COLO668 (cell line): ENCODE data around the gene CDH22.

Experiments
- DNase-seq: peaks from one replicate; lab custom pipeline; 2025; ENCODE audit not compliant: unreplicated experiment; lab: John Stamatoyannopoulos, UW

Gene CDH22

GRCh38 chr20:46272389-46273047, 35.8 kb downstream of the CDH22 start:
- no peak for DNase-seq

DNA sequence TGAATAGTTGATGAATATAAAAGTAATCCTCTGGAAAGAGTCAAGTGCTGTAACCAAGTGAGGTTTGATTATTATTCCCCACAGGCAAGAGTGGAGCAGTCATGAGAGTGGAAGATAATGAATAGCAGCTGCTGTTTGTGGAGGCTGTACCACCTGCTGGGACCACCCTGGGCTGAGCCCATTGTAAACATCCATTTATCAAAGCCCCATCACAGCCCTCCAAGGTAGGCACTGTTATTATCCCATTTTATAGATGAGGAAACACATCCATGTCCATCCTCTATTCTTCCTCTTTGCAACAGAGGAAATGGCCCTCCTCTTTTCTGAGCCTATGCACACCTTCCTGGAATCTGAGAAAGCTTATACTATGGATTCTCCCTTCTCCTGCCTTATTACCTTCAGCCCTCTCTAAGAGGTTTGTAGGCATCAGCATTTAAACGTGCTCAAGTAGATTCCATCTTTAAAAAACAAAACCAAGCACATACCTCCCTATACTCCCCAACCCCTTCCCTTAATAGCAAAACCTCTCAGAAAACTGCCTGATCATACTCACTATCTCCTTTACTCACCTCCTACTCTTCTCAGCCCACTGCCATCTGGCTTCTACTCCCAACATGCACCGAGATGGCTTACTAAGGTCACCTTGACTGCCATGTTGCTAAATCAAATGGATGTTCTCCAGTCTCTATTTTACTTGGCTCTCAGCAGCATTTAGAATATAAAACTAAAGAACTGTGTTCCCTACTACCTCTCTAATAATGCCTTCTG, 37.1 kb downstream of the CDH22 start:
- peak; percentile 15 for DNase-seq

DNA sequence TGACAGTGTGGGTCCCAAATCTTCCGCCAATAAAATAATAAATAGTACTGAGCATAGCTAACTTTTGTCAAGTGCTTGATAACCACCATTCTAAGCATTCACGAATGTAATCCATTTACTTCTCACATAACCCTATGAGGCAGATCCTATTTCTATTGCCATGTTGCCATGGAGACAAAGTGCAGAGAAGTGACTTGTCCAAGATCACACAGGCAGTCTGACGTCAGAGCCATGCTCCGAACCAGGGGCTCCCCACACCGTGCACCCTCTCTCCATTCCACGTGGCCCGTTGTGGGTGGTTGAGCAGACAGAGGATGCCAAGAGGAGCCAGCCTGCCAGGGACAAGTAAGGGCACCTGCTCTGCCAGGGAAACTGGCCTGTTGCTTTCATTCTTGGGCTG, 38.9 kb downstream of the CDH22 start:
- no peak for DNase-seq

GRCh38 chr20:46268662-46269061, 39.6 kb downstream of the CDH22 start:
- DNase-seq, result no peak

DNA sequence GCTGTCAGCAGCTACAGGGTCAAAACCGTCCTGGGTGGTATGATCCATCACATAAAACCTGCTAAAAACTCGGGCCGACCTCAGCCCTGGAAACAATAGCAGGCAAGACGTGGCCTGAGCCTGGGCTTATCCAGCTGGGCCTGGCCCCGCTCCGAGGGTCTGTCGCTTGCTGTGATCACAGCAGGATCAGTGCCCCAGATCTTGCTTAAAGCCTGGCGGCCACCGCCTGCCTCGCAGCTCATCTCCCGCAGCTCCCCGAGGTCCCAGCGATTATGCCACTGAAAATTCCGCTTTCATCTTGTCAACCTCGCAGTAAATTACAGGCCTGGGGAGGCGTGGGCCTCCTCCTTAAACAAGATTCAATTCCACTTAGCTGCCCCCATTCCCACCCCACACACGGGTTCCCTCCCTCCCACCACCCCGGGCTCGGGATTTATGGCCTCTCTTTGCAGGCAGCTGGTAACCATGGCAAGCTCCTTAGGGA, 40.1 kb downstream of the CDH22 start:
- no peak for DNase-seq

DNA sequence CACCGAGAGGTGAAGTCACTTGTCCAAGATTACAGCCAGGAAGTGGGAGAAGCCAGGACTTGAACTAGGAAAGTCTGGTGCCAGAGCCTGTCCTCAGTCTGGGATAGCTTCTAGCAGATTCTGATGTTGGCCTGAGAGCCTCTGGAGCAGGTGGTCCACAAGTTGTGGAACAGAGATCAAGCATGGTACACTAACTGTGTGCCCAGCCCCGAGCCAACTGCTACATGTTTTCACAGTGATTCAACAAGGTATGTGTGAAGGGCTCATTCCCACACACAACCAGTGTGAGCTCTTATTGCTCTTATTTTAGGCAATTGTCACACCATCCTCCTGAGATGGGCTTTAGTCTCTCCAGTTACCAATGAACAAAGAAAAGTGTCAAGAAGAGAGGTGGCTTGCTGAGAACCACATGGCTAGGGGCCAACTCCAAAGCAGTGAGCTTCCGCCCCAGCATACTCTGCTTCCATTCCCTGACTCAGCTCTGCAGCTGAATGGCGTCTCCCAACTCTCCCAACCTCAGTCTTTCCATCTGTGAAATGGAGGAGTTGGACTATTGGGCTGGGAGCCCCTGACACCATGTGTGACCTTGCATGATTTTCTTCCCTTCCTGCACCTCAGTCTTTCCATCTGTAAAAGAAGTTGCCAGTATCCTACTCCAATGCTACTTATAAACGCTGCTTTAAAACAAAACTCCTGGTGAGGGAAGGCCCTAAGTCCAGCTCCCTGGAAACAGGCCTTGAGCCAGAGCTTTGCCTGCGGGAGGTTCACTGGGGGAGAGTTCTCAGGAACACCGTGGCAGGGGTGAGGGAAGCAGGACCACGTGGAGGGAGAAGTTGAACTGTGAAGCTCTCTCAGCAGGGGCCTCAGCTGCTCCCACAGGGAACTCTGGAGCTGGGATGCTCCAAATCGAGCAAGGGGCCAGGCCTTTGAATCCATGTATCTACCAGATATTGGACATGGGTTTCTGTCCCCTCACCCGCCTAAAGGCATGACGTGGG, 40.9 kb downstream of the CDH22 start:
- DNase-seq, result no peak

DNA sequence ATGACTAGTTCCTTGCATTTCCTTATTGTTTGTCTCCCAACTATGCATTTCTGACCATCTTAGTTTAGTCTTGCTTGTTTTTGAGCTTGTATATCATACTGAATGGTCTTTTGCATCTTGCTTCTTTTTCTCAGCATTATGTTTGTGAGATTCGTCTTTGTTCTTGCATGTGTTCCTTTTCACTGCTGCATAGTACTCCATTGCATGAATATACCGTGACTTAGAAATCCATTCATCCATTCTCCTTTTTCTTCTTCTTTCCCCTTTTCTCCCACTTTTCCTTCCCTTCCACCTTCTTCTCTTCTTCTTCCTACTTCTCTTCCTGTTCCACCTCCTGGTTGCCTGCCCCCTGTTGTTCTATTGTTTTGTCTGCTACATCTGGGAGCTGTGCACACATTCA, 42.8 kb downstream of the CDH22 start:
- DNase-seq, result no peak

DNA sequence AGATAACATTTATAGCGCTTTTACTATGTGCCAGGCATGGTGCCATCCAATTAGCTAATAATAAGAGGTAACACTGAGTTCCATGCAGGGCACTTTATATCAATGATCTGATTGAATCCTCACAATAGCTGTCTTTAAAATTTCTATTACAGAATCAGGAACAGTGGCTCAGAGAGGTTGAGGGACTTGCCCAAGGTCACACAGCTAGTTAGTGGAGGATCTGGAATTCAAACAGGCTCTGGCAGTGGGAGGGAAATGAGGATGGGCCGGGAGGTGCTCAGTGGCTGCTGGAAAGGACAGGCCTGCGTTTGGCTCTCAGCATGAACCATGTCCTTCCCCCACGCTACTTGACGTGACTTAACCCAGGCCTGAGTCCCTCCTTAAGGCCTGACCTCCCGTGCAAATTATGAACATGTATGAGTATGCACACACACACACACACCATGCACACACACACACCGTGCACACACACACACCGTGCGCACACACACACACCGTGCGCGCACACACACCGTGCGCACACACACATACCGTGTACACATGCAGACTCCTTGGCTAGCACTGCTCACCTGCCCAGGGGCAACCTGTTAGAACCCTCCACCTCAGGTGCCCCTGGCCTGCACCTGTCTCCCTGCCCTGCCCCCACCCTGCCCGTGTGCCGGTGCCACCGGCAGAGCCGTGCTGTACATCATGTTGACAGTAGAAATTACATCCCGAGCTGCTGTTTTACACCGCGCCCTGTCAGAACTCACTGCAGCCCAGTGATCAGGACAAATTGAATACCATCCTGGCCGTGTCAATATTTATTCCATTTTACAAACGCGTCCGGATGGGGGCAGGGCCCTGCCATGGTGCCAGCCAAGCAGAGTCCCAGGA, 43.7 kb downstream of the CDH22 start:
- DNase-seq, result peak; percentile 96

DNA sequence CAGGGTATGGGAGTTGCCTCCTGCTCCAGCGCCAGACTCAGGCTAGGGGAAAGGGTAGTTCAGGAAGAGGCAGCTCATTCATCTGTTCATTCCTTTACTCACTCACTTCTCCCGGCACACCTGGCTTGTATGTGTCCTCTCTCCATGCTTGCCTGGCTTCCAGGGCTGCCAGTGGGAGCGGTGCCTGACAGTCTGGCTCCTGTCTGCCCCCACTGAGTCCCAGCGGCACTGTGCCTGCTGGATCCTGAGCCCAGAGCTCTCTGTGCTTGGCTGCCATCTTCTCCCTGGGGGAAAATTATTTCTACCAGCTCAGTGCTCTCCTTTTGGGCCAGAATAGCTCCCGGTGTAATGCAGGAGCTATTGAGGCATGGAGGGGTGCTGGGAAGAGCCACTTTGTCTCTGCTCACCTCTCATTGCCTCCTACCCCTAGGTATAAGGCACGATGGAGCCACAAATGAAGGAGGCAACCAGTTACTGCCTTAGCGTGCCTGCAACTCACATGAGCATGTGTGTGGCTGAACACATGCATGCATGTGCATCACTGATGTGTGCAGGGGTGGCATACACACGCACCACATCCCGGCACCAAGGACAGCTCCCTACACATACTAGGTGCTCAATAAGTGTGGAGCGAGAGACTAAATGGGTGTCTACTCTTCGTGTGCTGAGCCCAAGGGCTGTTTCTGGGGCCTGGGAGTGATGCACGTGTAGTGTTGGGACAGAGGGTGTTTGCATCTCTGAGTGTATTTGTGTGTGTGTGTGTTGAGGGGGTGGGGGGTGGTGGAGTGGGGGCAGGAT, 46.6 kb downstream of the CDH22 start:
- no peak for DNase-seq

DNA sequence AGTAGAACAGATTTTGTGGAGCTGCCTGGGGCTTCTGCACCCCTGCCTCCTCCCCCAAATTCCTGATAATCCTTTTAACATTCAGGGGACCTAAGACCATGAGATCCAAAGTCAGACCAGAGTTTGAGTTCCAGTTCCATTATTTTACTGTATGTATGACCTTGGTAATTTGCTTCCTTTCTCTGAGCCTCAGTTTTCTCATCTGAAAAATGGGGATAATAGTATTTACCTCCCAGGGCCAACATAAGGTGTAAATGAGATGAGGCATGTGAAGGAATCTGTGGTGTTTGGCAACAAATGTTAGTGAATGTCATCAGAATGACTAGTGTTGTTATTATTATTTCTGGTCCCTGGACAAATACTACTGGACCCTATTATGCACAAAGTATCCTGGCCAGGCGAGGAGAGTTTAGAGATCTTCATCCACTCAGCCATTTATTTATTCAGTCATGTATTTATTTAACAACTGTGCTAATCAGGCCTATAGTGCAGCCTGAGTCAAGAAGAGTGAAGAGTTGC, 47.3 kb downstream of the CDH22 start:
- DNase-seq, result no peak

DNA sequence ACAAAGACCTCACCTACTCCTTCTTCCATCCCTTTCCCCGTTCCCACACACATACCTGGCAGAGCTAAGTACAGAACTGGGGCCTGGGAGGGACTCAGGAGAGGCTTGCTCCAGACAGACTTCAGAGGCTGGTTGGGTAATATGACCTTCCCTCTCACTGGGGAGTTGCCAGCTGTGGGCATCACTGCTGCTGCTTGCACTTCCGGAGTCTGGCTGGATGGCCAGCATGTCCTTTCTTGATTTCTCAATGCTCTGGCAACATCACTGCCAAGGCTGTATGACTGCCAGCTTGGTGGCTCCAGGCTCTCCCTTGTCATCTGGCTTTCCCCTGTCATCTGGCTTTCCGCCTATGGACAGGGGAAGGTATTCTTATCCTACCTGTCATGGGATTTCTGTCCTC, 47.8 kb downstream of the CDH22 start:
- DNase-seq, result peak; percentile 21

DNA sequence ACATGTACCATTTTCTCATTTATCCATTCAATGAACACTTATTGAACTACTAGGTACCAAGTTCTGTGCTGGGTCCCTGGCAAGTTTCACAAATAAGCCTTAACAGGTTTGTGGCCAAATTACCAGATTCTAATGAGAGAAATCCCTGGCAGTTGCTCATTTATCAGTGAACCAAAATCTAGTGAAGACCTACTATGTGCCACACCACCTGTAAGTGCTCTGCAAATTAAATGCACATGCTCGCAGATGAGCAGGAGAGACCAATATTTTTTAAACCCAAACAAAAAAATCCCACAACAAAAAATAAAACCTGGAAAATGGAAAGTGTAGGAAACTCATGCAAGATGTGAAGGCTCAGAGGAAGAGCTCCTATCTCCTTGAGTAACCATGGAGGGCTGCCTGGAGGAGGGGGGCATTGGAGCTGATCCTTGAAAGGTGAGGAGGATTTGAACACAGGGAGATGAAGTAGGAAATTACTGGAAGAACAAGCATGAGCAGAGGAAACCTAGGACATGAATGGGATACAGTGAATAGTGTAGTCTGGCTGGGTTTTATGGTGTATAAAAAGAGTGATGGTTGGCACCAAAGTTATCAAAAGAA, 48.9 kb downstream of the CDH22 start:
- no peak for DNase-seq

GRCh38 chr20:46257887-46258286, 50.4 kb downstream of the CDH22 start:
- DNase-seq, result no peak

DNA sequence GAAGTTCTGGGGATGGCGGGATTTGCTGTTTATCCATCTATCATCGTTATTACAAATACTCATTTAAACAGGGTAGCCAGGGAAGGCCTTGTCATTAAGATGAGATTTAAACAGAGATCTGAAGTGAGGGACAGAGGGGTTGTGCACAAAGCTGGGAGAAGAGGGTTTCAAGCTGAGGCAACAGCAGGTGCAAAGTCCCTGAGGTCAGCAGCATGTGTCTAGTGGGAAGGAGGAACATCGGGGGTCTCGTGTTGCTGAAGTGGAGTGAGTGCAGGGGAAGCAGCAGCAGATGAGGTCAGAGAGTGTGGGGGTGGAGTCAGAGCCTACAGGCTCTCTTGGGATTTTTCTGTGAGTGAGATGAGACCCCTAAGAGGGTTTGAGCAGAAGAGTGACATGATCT, 52.0 kb downstream of the CDH22 start:
- peak; percentile 31 for DNase-seq

- DNase-seq, result peak; percentile 99
These were observed 52.7 kb downstream of the CDH22 start for GRCh38 chr20:46255440-46256104.

DNA sequence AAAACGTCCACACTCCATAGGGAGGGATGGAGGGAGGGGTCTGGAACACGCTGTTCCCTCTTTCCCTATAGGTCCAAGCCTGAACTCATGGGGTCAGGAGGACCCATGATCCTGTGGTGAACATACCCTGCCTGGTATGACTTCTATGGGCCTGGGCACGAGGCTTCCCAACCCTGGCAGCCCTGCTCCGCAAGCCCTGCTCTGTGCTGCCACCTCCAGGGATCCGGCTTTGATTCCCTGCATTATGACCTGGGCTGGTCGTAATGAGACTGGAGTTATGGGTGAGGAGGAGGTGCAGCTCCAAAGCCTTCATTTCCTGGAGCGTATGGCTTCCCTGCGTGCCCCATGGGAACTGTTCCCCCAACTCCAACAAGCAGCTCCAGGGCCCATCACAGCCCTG, 54.9 kb downstream of the CDH22 start:
- DNase-seq, result peak; percentile 54

DNA sequence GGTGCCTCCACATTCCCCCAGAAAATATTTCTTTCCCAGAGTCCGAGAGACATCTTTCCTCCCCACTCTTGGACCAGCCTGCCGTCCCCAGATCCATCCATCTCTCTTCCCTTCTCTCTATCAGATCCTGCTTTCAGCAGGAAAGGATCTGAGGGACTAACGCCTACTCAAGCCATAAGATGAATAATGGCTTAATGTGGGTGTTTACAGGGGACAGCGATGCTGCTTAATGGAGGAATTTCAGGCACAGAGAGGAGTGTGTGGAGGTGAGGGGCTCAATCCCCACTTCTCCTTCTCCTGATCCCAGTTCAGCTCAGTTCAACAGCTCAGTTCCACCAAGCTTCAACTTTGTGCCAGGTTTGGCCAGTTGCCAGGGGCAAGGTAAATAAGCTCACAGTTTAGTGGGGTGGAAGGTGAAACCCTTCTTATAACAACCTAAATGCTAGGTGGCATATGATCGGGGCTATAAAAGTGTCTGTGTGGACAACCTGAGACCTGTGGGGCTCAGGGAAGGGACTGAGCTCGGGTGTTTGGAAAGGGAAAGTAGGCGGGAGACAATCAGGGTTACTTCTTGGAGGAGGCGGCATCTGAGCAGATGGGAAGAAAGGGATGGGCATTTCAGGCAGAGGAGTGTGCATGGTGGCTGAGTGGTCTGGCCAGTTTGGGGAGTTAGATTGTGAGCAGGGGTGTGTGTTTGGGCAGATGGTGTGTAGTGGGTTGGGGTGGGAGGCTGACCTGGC, 55.8 kb downstream of the CDH22 start:
- DNase-seq, result peak; percentile 78

DNA sequence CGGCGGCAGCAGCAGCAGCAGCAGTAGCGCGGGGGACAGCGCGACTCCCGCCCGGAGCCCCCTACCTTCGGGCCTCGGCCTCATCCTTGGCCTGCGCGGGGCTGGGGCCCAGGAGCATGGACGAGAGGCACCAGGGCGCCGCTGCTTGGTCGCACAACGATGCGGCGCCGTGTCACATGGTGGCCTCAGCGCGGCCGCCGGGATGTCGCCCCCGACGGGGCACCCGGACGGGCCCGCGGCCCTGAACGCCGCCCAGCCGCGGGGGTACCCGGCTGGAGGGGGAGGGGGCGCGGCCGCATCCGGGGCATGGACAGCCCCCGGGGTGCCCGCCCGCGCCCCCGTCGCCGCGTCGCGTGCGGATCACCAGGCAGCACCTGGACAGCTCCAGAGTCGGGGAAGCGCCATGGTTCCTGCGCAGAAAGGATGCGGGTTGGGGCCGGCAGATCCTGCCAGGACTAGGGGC, 57.1 kb downstream of the CDH22 start:
- peak; percentile 52 for DNase-seq
